ENCODE results near the gene EGFR.

- TF ChIP-seq, protein P1, sequence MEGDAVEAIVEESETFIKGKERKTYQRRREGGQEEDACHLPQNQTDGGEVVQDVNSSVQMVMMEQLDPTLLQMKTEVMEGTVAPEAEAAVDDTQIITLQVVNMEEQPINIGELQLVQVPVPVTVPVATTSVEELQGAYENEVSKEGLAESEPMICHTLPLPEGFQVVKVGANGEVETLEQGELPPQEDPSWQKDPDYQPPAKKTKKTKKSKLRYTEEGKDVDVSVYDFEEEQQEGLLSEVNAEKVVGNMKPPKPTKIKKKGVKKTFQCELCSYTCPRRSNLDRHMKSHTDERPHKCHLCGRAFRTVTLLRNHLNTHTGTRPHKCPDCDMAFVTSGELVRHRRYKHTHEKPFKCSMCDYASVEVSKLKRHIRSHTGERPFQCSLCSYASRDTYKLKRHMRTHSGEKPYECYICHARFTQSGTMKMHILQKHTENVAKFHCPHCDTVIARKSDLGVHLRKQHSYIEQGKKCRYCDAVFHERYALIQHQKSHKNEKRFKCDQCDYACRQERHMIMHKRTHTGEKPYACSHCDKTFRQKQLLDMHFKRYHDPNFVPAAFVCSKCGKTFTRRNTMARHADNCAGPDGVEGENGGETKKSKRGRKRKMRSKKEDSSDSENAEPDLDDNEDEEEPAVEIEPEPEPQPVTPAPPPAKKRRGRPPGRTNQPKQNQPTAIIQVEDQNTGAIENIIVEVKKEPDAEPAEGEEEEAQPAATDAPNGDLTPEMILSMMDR (IDR thresholded peaks at IDR 0.05; ENCODE audit: extremely low read depth in 1 of 2, insufficient read depth in 1 of 2, low read depth in 1 of 2, low read length in 2 of 2), result peak; percentile 92 to 97
- TF ChIP-seq POLR2AphosphoS5 (IDR thresholded peaks at IDR 0.05; ENCODE audit: insufficient read depth, low read depth, low read length) (no peak), POLR2A (IDR thresholded peaks at IDR 0.05; ENCODE audit: low read depth, low read length) (no peak), MYC (IDR thresholded peaks at IDR 0.05; ENCODE audit: low read depth, low read length) (no peak), EZH2 (IDR thresholded peaks at IDR 0.05; ENCODE audit: borderline replicate concordance, low read depth, low read length, severe bottlenecking) (no peak)
Observed at GRCh38 chr7:55255496-55256445, 237.0 kb downstream of the EGFR start.

All from endothelial cell of umbilical vein (primary cell).